HG03097 (cell line): ENCODE data around the gene ENPP6.
"Not testable (repeated sequence)": the region's sequence is repeated elsewhere in the genome, so short reads cannot be mapped to it uniquely, and the experiment has no call there.

Experiments used
- ATAC-seq: cut with Tn5 transposase; IDR thresholded peaks from one replicate; pipeline ENCODE4 v1.9.1; 2021; ENCODE audit not compliant: unreplicated experiment, low FRiP score

The ENPP6 gene

GRCh38 chr4:184237612-184238011, 19.9 kb upstream of the ENPP6 start:
- no peak for ATAC-seq

DNA sequence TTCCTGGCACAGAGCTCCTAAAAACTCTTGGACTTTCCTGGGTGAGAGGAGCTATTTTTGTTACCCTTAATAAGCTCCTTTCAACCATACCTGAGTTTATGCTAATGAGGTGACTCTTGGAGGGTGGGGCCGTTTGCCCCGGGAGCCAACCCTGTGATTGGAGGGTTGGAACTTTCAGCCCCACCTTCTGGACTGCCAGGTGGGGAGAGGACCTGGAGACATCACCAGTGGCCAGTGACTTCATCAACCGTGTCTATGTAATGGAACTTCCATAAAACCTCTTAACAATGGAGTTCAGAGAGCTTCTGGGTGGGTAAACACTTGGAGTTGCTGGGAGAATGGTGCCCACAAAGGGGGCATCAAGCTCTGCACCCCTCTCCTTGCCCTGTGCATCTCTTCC, 17.9 kb upstream of the ENPP6 start:
- no peak for ATAC-seq

DNA sequence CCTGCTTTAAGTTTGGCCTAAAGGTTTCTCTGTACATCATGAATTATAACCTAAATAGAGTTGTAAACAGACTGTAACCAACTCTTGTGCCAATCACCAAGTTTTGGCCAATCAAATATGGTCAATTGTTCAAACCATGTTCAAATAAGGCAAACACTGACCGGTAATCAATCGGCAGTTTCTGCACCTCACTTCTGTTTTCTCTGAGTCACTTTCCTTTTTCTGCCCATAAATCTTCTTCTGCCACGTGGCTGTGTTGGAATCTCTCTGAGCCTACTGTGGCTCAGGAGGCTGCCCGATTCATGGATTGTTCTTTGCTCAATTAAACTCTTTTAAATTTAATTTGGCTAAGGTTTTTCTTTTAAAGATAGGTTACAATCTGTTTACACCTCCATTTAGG, 16.5 kb upstream of the ENPP6 start:
- ATAC-seq: no peak

GRCh38 chr4:184232975-184233374, 15.3 kb upstream of the ENPP6 start:
- no peak for ATAC-seq

GRCh38 chr4:184232202-184232601, 14.5 kb upstream of the ENPP6 start:
- ATAC-seq: no peak

DNA sequence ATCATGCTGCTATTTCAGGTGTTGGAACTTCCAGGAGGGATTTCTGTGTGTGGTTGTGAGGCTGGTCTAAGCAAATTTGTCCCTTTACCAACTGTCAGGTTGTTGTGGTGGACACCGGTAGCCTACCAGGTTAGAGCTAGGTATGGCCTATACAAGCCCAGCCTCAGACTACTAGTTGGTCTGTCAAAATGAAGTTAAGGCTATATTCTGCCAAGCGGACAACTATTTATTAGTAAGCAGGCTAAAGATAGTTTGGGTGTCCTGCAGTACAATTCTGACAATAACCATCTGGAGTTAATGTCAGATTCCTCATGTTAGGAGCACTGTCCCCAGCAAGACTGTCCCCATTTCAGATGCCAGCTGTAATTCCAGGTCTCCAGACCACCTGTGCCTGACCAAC, 13.9 kb upstream of the ENPP6 start:
- ATAC-seq: no peak

GRCh38 chr4:184228056-184228705, 10.5 kb upstream of the ENPP6 start:
- ATAC-seq: no peak

- ATAC-seq: no peak
Observed at GRCh38 chr4:184216515-184216914, 1.2 kb downstream of the ENPP6 start.

- ATAC-seq: no peak
Observed at GRCh38 chr4:184215709-184216328, 1.9 kb downstream of the ENPP6 start.

GRCh38 chr4:184214931-184215330, 2.7 kb downstream of the ENPP6 start:
- ATAC-seq: no peak

GRCh38 chr4:184207734-184208607, 9.7 kb downstream of the ENPP6 start:
- ATAC-seq: not testable (repeated sequence)

- ATAC-seq: no peak
Observed at GRCh38 chr4:184205243-184205642, 12.4 kb downstream of the ENPP6 start.

DNA sequence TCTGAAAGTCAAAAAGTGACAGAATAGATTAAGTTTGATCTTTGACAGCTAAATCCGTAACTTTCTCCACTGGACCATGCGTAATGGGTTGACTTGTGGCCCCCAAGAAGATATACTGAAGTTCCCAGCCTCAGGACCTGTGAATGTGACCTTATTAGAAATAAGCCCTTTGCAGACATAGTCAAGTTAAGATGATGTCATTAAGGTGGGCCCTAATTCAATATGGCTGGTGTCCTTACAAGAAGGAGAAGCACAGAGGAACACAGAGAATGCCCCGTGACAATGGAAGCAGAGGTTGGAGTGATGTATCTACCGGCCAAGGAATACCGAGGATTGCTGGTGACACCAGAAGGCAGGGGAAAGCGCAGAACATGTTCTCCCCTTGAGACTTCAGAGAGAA, 14.4 kb downstream of the ENPP6 start:
- ATAC-seq: no peak

DNA sequence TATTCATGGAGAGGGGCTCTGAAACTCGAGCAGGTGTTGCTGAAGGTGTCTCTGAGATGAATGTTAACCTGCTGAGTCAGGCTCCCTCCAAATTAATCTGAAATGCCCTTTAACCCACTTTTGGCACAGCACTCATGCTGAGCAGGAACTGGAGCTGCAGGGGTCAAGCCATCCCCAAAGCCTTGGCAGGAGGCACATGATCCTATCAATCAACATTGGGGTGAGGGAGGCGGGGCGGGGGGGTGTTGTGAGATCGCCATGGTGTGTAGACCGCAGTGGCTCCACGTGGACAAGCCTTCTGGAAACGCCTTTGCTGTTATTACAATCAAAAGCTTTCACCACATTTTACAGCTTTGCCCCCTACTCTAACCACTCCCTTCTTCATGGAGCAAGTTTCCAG, 16.5 kb downstream of the ENPP6 start:
- ATAC-seq: no peak

DNA sequence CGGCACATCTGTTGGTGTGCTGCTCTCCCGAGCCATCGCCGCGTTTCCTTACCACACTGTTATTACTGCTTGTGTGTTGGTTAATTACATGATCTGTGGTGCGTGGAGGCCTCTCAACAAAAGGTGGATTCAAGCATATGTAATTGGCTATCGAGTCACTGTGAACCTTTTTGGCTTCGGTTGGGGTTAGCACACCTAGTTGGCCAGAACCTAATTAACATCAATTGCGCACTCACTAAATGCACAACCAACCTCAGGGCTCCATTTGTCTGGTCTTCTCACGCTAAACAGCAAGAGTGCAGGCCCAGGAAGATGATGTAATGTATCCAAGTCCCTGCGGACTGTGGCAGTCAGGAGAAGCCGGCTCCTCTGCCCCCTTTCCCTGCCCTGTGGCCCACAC, 17.4 kb downstream of the ENPP6 start:
- no peak for ATAC-seq

- no peak for ATAC-seq
Observed at GRCh38 chr4:184199780-184200179, 17.9 kb downstream of the ENPP6 start.

DNA sequence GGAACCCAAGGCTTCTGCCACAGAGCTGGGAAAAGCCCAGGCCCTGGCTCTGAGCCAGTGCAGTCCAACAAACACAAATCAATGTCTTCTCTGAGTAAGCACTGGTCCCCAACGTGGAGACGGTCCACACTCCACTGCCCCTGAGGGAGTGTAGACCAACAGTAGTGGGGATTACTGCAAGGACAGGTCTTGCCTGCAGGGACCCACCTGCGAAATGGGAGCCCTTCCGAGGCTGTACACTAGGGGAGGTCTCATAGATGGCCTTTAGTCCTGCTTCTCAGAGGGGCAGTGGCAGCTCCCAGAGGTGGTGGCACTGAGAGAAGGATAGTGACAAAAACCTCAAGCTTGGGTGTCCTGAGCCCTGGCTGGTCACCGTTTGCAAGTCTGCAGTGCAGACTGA, 19.5 kb downstream of the ENPP6 start:
- ATAC-seq: no peak

DNA sequence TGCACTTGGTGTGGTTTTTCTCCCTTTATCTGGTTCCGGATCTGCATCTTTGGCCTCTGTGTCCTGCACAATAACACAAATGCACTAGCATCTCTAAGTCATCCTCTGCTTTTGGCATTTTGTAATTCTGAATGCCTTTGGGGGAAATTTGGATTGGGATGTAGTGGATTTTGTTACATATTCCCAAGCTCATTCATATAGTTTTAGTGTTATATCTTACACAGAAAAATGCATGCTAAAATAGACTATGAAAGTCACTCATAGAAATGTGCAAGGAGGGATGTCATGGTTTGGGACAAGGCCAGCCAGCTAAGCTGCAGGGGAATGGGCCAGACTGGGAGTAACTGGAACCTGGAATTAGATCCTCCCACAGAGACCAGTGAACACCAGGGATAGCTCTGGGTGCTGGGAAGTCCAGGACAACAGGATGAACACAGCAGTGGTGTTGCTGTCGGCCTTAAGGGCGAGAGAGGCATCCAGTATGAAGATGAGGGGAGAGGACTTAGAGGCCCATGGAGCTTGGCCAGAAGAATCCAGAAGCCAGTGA, 20.1 kb downstream of the ENPP6 start:
- ATAC-seq: no peak

- no peak for ATAC-seq
Observed at GRCh38 chr4:184196730-184197385, 20.8 kb downstream of the ENPP6 start.

GRCh38 chr4:184193556-184194525, 23.8 kb downstream of the ENPP6 start:
- no peak for ATAC-seq
